ENCODE results near the gene ABCC10. TPM values are rescaled to one million over a fixed set of nuclear protein-coding genes. Genes with fewer than 3 reads are reported as not detected.
"Not testable (repeated sequence)": the region's sequence is repeated elsewhere in the genome, so short reads cannot be mapped to it uniquely, and the experiment has no call there.

Gene ABCC10
- total and polyA plus RNA-seq, 5 donors = 11.0 to 16.0 (median 12.7) TPM

GRCh38 chr6:43455531-43456428 lies 28.4 kb downstream of the ABCC10 start, which contains the start of gene DLK2:
Gene DLK2 (minus strand): TSS chr6:43455548. CDS start chr6:43454825, 723 bp downstream.
- intact Hi-C loops (cut with DNase I) = loop anchor here (2.0 to 5.0 kb wide), 3 partner anchors 47 to 52 kb away; no protein-coding TSS in a partner anchor
- Histone ChIP-seq H3K27ac (ENCODE audit: low read length) (no peak within 1 kb of the TSS), H3K4me3 (ENCODE audit: low read length) (peak within 1 kb of the TSS; percentile 36), H3K9me3 (ENCODE audit: control insufficient read depth, low read length) (no peaks in the 10 kb centered on the region), H3K4me1 (ENCODE audit: control insufficient read depth, insufficient read depth, low read length) (no peaks in the 10 kb centered on the region), H3K27me3 (ENCODE audit: control insufficient read depth, insufficient read depth) (no peaks in the 10 kb centered on the region)
- WGBS = 3% methylated on average over 55 of the region's 55 CpGs
- ATAC-seq (no peak), DNase-seq (no peak)

- intact Hi-C loops (cut with DNase I) = loop anchor here in 2 of 4 donors (5.0 kb wide), 2 partner anchors 45 to 50 kb away; no protein-coding TSS in a partner anchor
- H3K27ac ChIP-seq (ENCODE audit: low read length) = no peak overlapping the region
- H3K27me3 ChIP-seq (ENCODE audit: control insufficient read depth, insufficient read depth) = no peaks in the 10 kb centered on the region
- no peaks in the 10 kb centered on the region for H3K4me1 ChIP-seq (ENCODE audit: control insufficient read depth, insufficient read depth, low read length)
- DNase-seq = no peak
- H3K4me3 ChIP-seq (ENCODE audit: low read length) = no peak overlapping the region
- H3K9me3 ChIP-seq (ENCODE audit: control insufficient read depth, low read length) = no peaks in the 10 kb centered on the region
- 69% methylated on average over 9 of the region's 9 CpGs for WGBS
- no peak for ATAC-seq
Observed at GRCh38 chr6:43457643-43458042, 30.3 kb downstream of the ABCC10 start.

GRCh38 chr6:43458154-43458553 lies 30.8 kb downstream of the ABCC10 start:
- not testable (repeated sequence) for DNase-seq; H3K4me1 ChIP-seq (ENCODE audit: control insufficient read depth, insufficient read depth, low read length); H3K9me3 ChIP-seq (ENCODE audit: control insufficient read depth, low read length); ATAC-seq; H3K27me3 ChIP-seq (ENCODE audit: control insufficient read depth, insufficient read depth); H3K4me3 ChIP-seq (ENCODE audit: low read length); H3K27ac ChIP-seq (ENCODE audit: low read length)
- 93% methylated on average over 15 of the region's 15 CpGs for WGBS
- intact Hi-C loops (cut with DNase I) = loop anchor here in 2 of 4 donors (5.0 kb wide), 2 partner anchors 44 to 49 kb away; no protein-coding TSS in a partner anchor

GRCh38 chr6:43459535-43459934 lies 32.2 kb downstream of the ABCC10 start:
- H3K9me3 ChIP-seq (ENCODE audit: control insufficient read depth, low read length) = no peaks in the 10 kb centered on the region
- no peak overlapping the region for H3K4me3 ChIP-seq (ENCODE audit: low read length)
- no peaks in the 10 kb centered on the region for H3K27me3 ChIP-seq (ENCODE audit: control insufficient read depth, insufficient read depth)
- 69% methylated on average over 1 of the region's 1 CpG for WGBS
- intact Hi-C loops (cut with DNase I) = loop anchor here in 2 of 4 donors (5.0 kb wide), 2 partner anchors 43 to 48 kb away; no protein-coding TSS in a partner anchor
- H3K4me1 ChIP-seq (ENCODE audit: control insufficient read depth, insufficient read depth, low read length) = no peaks in the 10 kb centered on the region
- DNase-seq (no peak), ATAC-seq (no peak)
- H3K27ac ChIP-seq (ENCODE audit: low read length) = no peak overlapping the region

GRCh38 chr6:43460032-43460431 lies 32.7 kb downstream of the ABCC10 start:
- ATAC-seq = no peak
- Histone ChIP-seq H3K4me1 (ENCODE audit: control insufficient read depth, insufficient read depth, low read length) (no peaks in the 10 kb centered on the region), H3K27me3 (ENCODE audit: control insufficient read depth, insufficient read depth) (no peaks in the 10 kb centered on the region), H3K4me3 (ENCODE audit: low read length) (no peak overlapping the region), H3K27ac (ENCODE audit: low read length) (no peak overlapping the region), H3K9me3 (ENCODE audit: control insufficient read depth, low read length) (no peaks in the 10 kb centered on the region)
- DNase-seq = no peak
- intact Hi-C loops (cut with DNase I) = no loop called here
- 76% methylated on average over 4 of the region's 4 CpGs for WGBS

- no peak overlapping the region for H3K4me3 ChIP-seq (ENCODE audit: low read length)
- WGBS = 77% methylated on average over 5 of the region's 5 CpGs
- no peak for ATAC-seq
- no peaks in the 10 kb centered on the region for H3K9me3 ChIP-seq (ENCODE audit: control insufficient read depth, low read length)
- intact Hi-C loops (cut with DNase I) = no loop called here
- no peaks in the 10 kb centered on the region for H3K27me3 ChIP-seq (ENCODE audit: control insufficient read depth, insufficient read depth)
- DNase-seq = no peak
- H3K27ac ChIP-seq (ENCODE audit: low read length) = no peak overlapping the region
- H3K4me1 ChIP-seq (ENCODE audit: control insufficient read depth, insufficient read depth, low read length) = no peaks in the 10 kb centered on the region
Observed at GRCh38 chr6:43461936-43462335, 34.6 kb downstream of the ABCC10 start.

GRCh38 chr6:43464337-43464736 lies 37.0 kb downstream of the ABCC10 start:
- H3K4me3 ChIP-seq (ENCODE audit: low read length) = no peak overlapping the region
- WGBS = 79% methylated on average over 8 of the region's 8 CpGs
- intact Hi-C loops (cut with DNase I) = no loop called here
- DNase-seq = no peak
- no peak overlapping the region for H3K27ac ChIP-seq (ENCODE audit: low read length)
- no peaks in the 10 kb centered on the region for H3K27me3 ChIP-seq (ENCODE audit: control insufficient read depth, insufficient read depth)
- ATAC-seq = no peak
- no peaks in the 10 kb centered on the region for H3K9me3 ChIP-seq (ENCODE audit: control insufficient read depth, low read length)
- H3K4me1 ChIP-seq (ENCODE audit: control insufficient read depth, insufficient read depth, low read length) = no peaks in the 10 kb centered on the region

GRCh38 chr6:43465948-43466347 lies 38.6 kb downstream of the ABCC10 start:
- DNase-seq = no peak
- no peak overlapping the region for H3K4me3 ChIP-seq (ENCODE audit: low read length)
- H3K27me3 ChIP-seq (ENCODE audit: control insufficient read depth, insufficient read depth) = no peaks in the 10 kb centered on the region
- H3K27ac ChIP-seq (ENCODE audit: low read length) = no peak overlapping the region
- WGBS = 71% methylated on average over 2 of the region's 2 CpGs
- intact Hi-C loops (cut with DNase I) = no loop called here
- no peak for ATAC-seq
- no peaks in the 10 kb centered on the region for H3K9me3 ChIP-seq (ENCODE audit: control insufficient read depth, low read length)
- no peaks in the 10 kb centered on the region for H3K4me1 ChIP-seq (ENCODE audit: control insufficient read depth, insufficient read depth, low read length)

GRCh38 chr6:43467265-43467664 lies 39.9 kb downstream of the ABCC10 start:
- H3K4me3 ChIP-seq (ENCODE audit: low read length); intact Hi-C loops (cut with DNase I); H3K27me3 ChIP-seq (ENCODE audit: control insufficient read depth, insufficient read depth); ATAC-seq; H3K4me1 ChIP-seq (ENCODE audit: control insufficient read depth, insufficient read depth, low read length); DNase-seq; H3K9me3 ChIP-seq (ENCODE audit: control insufficient read depth, low read length); H3K27ac ChIP-seq (ENCODE audit: low read length): not testable (repeated sequence)
- WGBS = 62% methylated on average over 5 of the region's 5 CpGs

GRCh38 chr6:43467752-43468151 lies 40.4 kb downstream of the ABCC10 start:
- Histone ChIP-seq H3K4me3 (ENCODE audit: low read length) (no peak overlapping the region), H3K9me3 (ENCODE audit: control insufficient read depth, low read length) (no peaks in the 10 kb centered on the region), H3K4me1 (ENCODE audit: control insufficient read depth, insufficient read depth, low read length) (no peaks in the 10 kb centered on the region), H3K27me3 (ENCODE audit: control insufficient read depth, insufficient read depth) (no peaks in the 10 kb centered on the region), H3K27ac (ENCODE audit: low read length) (no peak overlapping the region)
- DNase-seq (no peak), ATAC-seq (peak in 1 of 2 donors; percentile 21)
- intact Hi-C loops (cut with DNase I) = no loop called here
- 37% methylated on average over 4 of the region's 4 CpGs for WGBS

- Histone ChIP-seq H3K4me1 (ENCODE audit: control insufficient read depth, insufficient read depth, low read length) (no peaks in the 10 kb centered on the region), H3K27ac (ENCODE audit: low read length) (no peak overlapping the region), H3K9me3 (ENCODE audit: control insufficient read depth, low read length) (no peaks in the 10 kb centered on the region), H3K27me3 (ENCODE audit: control insufficient read depth, insufficient read depth) (no peaks in the 10 kb centered on the region), H3K4me3 (ENCODE audit: low read length) (no peak overlapping the region)
- no peak for DNase-seq
- intact Hi-C loops (cut with DNase I) = no loop called here
- peak; percentile 23 to 60 for ATAC-seq
- WGBS = 50% methylated on average over 4 of the region's 4 CpGs
Observed at GRCh38 chr6:43468240-43468639, 40.9 kb downstream of the ABCC10 start.
